ENCODE results near the gene RNF224.
A peak's percentile ranks its signal among the peaks of the same experiment; 100 is the strongest.

DNA sequence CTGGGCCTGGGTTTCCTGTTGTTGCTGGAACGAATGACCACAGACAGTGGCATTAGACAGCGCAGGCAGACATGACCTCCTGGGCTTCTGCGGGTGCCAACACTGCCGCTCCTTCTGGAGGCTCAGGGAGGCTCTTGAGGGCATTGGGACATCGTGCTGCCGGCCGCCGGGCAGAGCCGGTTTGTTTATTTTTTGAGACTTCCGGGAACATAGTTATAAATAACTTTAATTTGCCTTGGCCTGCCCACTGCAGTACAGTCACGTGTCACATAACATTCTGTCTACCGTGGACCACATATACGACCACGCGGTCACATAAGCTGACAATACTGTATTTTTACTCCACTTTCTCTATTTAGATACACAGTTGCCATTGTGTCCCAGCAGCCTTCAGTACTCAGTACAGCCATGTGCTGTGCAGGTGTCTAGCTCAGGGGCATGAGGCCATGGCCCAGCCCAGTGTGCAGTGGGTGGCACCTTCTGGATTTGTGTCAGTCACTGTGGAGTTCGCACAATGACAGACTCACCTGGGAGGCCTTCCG lies 42.0 kb downstream of the RNF224 start:
- TF ChIP-seq RAD21 (IDR thresholded peaks at IDR 0.05) (peak in 1 of 2 donors; percentile 17), EGR1 (IDR thresholded peaks at IDR 0.05; ENCODE audit: low read depth in 2 of 2) (no peak), TAF1 (conservative IDR thresholded peaks at IDR 0.05) (no peak), GABPA (IDR thresholded peaks at IDR 0.05 in 1 of 2, conservative IDR thresholded peaks at IDR 0.05 in 1 of 2) (peak in 1 of 2 donors; percentile 45), NR2F2 (IDR thresholded peaks at IDR 0.05) (no peak), FOXA2 (IDR thresholded peaks at IDR 0.05) (no peak), YY1 (IDR thresholded peaks at IDR 0.05) (no peak)
- TF ChIP-seq, protein P1, sequence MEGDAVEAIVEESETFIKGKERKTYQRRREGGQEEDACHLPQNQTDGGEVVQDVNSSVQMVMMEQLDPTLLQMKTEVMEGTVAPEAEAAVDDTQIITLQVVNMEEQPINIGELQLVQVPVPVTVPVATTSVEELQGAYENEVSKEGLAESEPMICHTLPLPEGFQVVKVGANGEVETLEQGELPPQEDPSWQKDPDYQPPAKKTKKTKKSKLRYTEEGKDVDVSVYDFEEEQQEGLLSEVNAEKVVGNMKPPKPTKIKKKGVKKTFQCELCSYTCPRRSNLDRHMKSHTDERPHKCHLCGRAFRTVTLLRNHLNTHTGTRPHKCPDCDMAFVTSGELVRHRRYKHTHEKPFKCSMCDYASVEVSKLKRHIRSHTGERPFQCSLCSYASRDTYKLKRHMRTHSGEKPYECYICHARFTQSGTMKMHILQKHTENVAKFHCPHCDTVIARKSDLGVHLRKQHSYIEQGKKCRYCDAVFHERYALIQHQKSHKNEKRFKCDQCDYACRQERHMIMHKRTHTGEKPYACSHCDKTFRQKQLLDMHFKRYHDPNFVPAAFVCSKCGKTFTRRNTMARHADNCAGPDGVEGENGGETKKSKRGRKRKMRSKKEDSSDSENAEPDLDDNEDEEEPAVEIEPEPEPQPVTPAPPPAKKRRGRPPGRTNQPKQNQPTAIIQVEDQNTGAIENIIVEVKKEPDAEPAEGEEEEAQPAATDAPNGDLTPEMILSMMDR (IDR thresholded peaks at IDR 0.05; ENCODE audit: low read depth, low read length, missing input control) = no peak
- TF ChIP-seq, protein P2, sequence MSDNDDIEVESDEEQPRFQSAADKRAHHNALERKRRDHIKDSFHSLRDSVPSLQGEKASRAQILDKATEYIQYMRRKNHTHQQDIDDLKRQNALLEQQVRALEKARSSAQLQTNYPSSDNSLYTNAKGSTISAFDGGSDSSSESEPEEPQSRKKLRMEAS (IDR thresholded peaks at IDR 0.05) = peak; percentile 75
- TF ChIP-seq, protein P3, sequence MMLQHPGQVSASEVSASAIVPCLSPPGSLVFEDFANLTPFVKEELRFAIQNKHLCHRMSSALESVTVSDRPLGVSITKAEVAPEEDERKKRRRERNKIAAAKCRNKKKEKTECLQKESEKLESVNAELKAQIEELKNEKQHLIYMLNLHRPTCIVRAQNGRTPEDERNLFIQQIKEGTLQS (IDR thresholded peaks at IDR 0.05) = no peak
- TF ChIP-seq, protein P4, sequence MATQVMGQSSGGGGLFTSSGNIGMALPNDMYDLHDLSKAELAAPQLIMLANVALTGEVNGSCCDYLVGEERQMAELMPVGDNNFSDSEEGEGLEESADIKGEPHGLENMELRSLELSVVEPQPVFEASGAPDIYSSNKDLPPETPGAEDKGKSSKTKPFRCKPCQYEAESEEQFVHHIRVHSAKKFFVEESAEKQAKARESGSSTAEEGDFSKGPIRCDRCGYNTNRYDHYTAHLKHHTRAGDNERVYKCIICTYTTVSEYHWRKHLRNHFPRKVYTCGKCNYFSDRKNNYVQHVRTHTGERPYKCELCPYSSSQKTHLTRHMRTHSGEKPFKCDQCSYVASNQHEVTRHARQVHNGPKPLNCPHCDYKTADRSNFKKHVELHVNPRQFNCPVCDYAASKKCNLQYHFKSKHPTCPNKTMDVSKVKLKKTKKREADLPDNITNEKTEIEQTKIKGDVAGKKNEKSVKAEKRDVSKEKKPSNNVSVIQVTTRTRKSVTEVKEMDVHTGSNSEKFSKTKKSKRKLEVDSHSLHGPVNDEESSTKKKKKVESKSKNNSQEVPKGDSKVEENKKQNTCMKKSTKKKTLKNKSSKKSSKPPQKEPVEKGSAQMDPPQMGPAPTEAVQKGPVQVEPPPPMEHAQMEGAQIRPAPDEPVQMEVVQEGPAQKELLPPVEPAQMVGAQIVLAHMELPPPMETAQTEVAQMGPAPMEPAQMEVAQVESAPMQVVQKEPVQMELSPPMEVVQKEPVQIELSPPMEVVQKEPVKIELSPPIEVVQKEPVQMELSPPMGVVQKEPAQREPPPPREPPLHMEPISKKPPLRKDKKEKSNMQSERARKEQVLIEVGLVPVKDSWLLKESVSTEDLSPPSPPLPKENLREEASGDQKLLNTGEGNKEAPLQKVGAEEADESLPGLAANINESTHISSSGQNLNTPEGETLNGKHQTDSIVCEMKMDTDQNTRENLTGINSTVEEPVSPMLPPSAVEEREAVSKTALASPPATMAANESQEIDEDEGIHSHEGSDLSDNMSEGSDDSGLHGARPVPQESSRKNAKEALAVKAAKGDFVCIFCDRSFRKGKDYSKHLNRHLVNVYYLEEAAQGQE (IDR thresholded peaks at IDR 0.05) = no peak
